T-helper 1 cell (primary cell): ENCODE data around the gene CNPY1.

Source experiments
- DNase-seq, 5 donors: peaks; one replicate each; pipeline ENCODE4 v3.0.0-alpha.2; 2012 to 2020

The CNPY1 gene

GRCh38 chr7:155509725-155510551 lies 36.4 kb downstream of the CNPY1 start:
- DNase-seq: no peak

GRCh38 chr7:155509359-155509724 lies 37.0 kb downstream of the CNPY1 start:
- DNase-seq: no peak

GRCh38 chr7:155508376-155509358 lies 37.7 kb downstream of the CNPY1 start:
- no peak for DNase-seq

- DNase-seq: no peak
Measured at GRCh38 chr7:155507576-155507975, 38.8 kb downstream of the CNPY1 start.

- DNase-seq: peak in 1 of 5 donors; percentile 19
Measured at GRCh38 chr7:155506854-155507337, 39.5 kb downstream of the CNPY1 start.

- no peak for DNase-seq
Measured at GRCh38 chr7:155505422-155505793, 41.0 kb downstream of the CNPY1 start.

GRCh38 chr7:155497149-155497901 lies 49.0 kb downstream of the CNPY1 start:
- DNase-seq: no peak

- no peak for DNase-seq
Measured at GRCh38 chr7:155496267-155497005, 49.9 kb downstream of the CNPY1 start.

GRCh38 chr7:155495440-155496248 lies 50.7 kb downstream of the CNPY1 start:
- no peak for DNase-seq

- DNase-seq: no peak
Measured at GRCh38 chr7:155494551-155494950, 51.8 kb downstream of the CNPY1 start.

- no peak for DNase-seq
Measured at GRCh38 chr7:155493744-155494538, 52.4 kb downstream of the CNPY1 start.

GRCh38 chr7:155491812-155492211 lies 54.5 kb downstream of the CNPY1 start:
- no peak for DNase-seq

- DNase-seq: peak in 2 of 5 donors; percentile 11 to 53
Measured at GRCh38 chr7:155490697-155491628, 55.4 kb downstream of the CNPY1 start.

GRCh38 chr7:155489862-155490696 lies 56.3 kb downstream of the CNPY1 start:
- DNase-seq: no peak

- DNase-seq: no peak
Measured at GRCh38 chr7:155489158-155489840, 57.1 kb downstream of the CNPY1 start.

- DNase-seq: no peak
Measured at GRCh38 chr7:155488483-155489127, 57.8 kb downstream of the CNPY1 start.
